Body of pancreas (tissue), 4 donors: ENCODE results near the gene RNF224. TPM values are rescaled to one million over a fixed set of nuclear protein-coding genes. Genes with fewer than 3 reads are reported as not detected.
A peak's percentile ranks its signal among the peaks of the same experiment; 100 is the strongest.

Experiments
- ATAC-seq: fragments of 150-250 bp; one replicate; pipeline ENCODE4 v1.9.1; 2016
- DNase-seq, 4 donors: peaks; one replicate each; pipeline ENCODE4 v3.0.0-alpha.2; 2019
- H3K27ac ChIP-seq, 4 donors: fragments of 200-600 bp; sonication (generic); 1 replicate in 3 of 4; 2 replicates in 1 of 4; pipeline versions ENCODE4 v1.5.1 to v1.6.1; 2016 to 2019; ENCODE audit warnings: mild to moderate bottlenecking in 1 of 4, mixed read lengths in 1 of 4, moderate library complexity in 1 of 4
- H3K27me3 ChIP-seq, 2 donors: fragments of 200-600 bp; sonication (generic); one replicate each; pipeline ENCODE4 v1.6.0; 2016; ENCODE audit warnings: mild to moderate bottlenecking in 1 of 2
- H3K36me3 ChIP-seq, 2 donors: fragments of 200-600 bp; sonication (generic); replicated peaks in 1 of 2; 2 replicates each; pipeline ENCODE4 v1.5.1; 2016; ENCODE audit warnings: low read depth in 2 of 2; ENCODE audit not compliant: insufficient read depth in 1 of 2
- H3K4me1 ChIP-seq: fragments of 200-600 bp; sonication (generic); one replicate; pipeline ENCODE4 v1.6.0; 2016
- H3K4me3 ChIP-seq, 2 donors: fragments of 200-600 bp; sonication (generic); 1 replicate in 1 of 2; 2 replicates in 1 of 2; pipeline ENCODE4 v1.5.1; 2016 to 2019
- H3K9me3 ChIP-seq, 3 donors: fragments of 200-600 bp; sonication (generic); 1 replicate in 2 of 3; 2 replicates in 1 of 3; pipeline ENCODE4 v1.5.1; 2016
- POLR2A ChIP-seq, 3 donors: fragments of 450-650 bp; IDR thresholded peaks; one replicate each; pipeline ENCODE4 v1.6.1; 2016; ENCODE audit warnings: antibody characterized with exemption in 3 of 3, mild to moderate bottlenecking in 2 of 3
- WGBS, 2 donors: methylation state at CpG; one replicate each; pipeline ENCODE4 v1.1.5; 2017; 5-methylcytosine and 5-hydroxymethylcytosine counted together
- intact Hi-C: fragments of 100-400 bp; cut with DNase I; formaldehyde crosslinking; loops from one replicate; pipeline ENCODE4 v1.15.1; 2023
- total RNA-seq, 2 donors: library from RNA; depleted of rRNA; stranded (reverse); fragments of >200 nt; gene quantifications; one replicate each; pipeline ENCODE4 v1.1.0, GENCODE V29; 2016
- TF ChIP-seq, protein P1 (sequence below), 7 experiments: fragments of 450-650 bp in 4 of 7; fragments of 200-600 bp in 3 of 7; sonication (generic) in 3 of 7; IDR thresholded peaks; one replicate each; pipeline ENCODE4 v1.5.1; 2016 to 2019; ENCODE audit warnings: antibody characterized with exemption in 7 of 7

Gene RNF224
- total RNA-seq, 2 donors from 2014 or later, result 0.26 TPM; not detected in 1

DNA sequence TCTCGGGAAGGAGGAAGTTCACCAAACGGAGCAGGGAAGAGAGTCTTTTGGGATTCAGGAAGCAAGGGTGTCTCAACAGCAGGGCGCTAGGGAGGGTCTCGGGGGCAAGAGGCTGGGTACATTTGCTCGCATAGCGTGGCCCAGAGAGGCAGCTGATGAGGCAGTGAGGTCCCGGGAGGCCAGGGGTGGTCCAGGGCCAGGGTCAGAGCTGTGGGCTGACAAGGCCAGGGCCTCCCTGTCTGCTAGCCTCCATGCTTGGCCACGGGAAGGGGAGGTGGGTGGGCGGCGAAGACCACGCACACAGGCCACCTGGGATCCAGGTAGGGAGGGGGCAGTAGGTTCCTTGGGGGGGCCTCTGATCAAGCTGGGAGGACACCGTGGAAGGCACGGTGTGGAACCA lies 15.8 kb upstream of the RNF224 start:
- H3K27me3 ChIP-seq, result no peaks in the 10 kb centered on the region
- H3K4me1 ChIP-seq, result peaks cover 6% of the 10 kb centered on the region
- H3K27ac ChIP-seq, result no peak overlapping the region
- intact Hi-C loops, result no loop called here
- ATAC-seq (no peak), DNase-seq (no peak)
- no peak for TF ChIP-seq POLR2A (IDR thresholded peaks at IDR 0.05)
- TF ChIP-seq, protein P1, sequence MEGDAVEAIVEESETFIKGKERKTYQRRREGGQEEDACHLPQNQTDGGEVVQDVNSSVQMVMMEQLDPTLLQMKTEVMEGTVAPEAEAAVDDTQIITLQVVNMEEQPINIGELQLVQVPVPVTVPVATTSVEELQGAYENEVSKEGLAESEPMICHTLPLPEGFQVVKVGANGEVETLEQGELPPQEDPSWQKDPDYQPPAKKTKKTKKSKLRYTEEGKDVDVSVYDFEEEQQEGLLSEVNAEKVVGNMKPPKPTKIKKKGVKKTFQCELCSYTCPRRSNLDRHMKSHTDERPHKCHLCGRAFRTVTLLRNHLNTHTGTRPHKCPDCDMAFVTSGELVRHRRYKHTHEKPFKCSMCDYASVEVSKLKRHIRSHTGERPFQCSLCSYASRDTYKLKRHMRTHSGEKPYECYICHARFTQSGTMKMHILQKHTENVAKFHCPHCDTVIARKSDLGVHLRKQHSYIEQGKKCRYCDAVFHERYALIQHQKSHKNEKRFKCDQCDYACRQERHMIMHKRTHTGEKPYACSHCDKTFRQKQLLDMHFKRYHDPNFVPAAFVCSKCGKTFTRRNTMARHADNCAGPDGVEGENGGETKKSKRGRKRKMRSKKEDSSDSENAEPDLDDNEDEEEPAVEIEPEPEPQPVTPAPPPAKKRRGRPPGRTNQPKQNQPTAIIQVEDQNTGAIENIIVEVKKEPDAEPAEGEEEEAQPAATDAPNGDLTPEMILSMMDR (IDR thresholded peaks at IDR 0.05), result no peak
- H3K4me3 ChIP-seq, result no peak overlapping the region
- no peaks in the 10 kb centered on the region for H3K9me3 ChIP-seq
- H3K36me3 ChIP-seq, result no peaks in the 10 kb centered on the region
- WGBS, 2 donors, result 76 to 88% methylated on average over 11 to 13 of the region's 13 CpGs

DNA sequence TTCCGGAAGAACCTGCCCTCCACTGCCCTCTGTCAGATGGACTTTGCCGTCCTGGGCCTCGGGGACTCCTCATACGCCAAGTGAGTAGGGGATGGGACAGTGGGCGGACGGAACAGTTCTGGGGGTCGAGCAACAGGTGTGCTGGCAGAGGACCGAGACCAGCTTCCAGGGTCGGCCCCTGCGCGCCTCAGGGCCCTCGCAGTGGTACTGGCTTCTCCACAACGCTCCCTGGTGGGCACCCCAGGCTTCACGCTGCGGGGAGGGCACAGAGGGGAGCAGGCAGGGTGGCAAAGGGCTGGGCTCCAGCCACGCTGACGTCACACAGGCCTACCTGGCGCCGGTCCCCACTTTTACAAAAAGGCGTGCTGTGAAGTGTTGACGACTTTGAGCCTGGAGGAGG lies 14.8 kb upstream of the RNF224 start:
- ATAC-seq, result no peak
- Histone ChIP-seq H3K27ac (no peak overlapping the region), H3K36me3 (no peaks in the 10 kb centered on the region), H3K4me3 (no peak overlapping the region), H3K9me3 (no peaks in the 10 kb centered on the region), H3K4me1 (peaks cover 9% of the 10 kb centered on the region), H3K27me3 (no peaks in the 10 kb centered on the region)
- TF ChIP-seq POLR2A (IDR thresholded peaks at IDR 0.05), result no peak
- TF ChIP-seq, protein P1 (IDR thresholded peaks at IDR 0.05), result no peak
- intact Hi-C loops, result no loop called here
- no peak for DNase-seq
- whole genome bisulfite sequencing, 2 donors, result 78 to 82% methylated on average over 21 of the region's 21 CpGs

DNA sequence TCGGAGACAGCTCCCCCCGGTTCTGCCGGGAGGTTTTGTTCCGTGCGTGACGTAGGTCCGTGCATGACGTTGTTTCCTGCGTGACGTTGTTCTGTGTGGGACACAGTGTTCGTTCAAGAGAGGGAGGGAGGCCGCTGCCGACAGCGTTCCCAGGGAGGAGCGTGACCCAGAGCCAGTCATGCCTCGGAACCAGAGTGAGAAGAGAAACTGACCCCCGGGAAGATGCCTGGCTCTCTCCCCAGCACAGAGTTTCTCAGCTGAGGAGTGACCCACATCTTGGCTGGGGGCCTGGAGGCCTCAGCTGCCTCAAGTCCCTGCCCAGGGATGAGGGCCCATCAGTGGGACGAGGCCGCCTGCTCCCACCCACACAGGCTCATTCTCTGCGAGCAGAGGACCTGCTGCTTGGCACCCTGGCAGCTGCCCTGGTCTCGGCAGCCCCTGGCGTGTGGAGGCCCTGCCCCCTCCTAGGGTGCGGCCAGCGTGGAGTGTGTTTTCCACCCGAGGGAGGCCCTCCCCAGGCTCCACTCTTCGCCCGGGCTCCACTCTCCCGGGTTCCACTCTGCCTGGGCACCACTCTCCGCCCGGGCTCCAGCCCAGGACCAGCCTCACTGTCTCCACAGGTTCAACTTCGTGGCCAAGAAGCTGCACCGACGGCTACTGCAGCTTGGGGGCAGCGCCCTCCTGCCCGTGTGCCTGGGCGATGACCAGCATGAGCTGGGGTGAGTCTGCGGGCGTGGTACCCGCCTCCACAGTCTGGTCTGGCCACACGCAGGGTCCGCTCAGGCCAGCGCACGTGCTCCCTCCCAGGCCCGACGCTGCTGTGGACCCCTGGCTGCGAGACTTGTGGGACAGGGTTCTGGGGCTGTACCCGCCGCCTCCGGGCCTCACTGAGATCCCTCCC lies 13.9 kb upstream of the RNF224 start:
- intact Hi-C loops, result no loop called here
- Histone ChIP-seq H3K4me3 (no peak overlapping the region), H3K27me3 (no peaks in the 10 kb centered on the region), H3K9me3 (no peaks in the 10 kb centered on the region), H3K36me3 (no peaks in the 10 kb centered on the region), H3K27ac (no peak overlapping the region), H3K4me1 (peaks cover 18% of the 10 kb centered on the region)
- DNase-seq (no peak), ATAC-seq (no peak)
- TF ChIP-seq POLR2A (IDR thresholded peaks at IDR 0.05), result no peak
- TF ChIP-seq, protein P1 (IDR thresholded peaks at IDR 0.05), result peak in 1 of 7 experiments; percentile 17
- 89 to 94% methylated on average over 34 to 43 of the region's 49 CpGs for WGBS, 2 donors

DNA sequence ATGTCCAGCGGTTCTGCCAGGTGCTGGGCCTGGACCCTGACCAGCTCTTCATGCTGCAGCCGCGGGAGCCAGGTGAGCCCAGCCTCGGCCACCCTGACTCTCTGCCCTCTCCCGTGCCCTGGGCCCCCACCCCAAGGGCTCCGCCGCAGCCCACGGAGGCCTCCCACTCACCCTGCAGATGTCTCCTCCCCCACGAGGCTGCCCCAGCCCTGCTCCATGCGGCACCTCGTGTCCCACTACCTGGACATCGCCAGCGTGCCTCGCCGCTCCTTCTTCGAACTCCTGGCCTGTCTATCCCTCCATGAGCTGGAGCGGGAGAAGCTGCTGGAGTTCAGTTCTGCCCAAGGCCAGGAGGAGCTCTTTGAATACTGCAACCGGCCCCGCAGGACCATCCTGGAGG lies 12.7 kb upstream of the RNF224 start:
- ATAC-seq (no peak), DNase-seq (no peak)
- no peak overlapping the region for H3K4me3 ChIP-seq
- WGBS, 2 donors, result 89 to 95% methylated on average over 18 of the region's 19 CpGs
- H3K27me3 ChIP-seq, result no peaks in the 10 kb centered on the region
- intact Hi-C loops, result no loop called here
- TF ChIP-seq, protein P1 (IDR thresholded peaks at IDR 0.05), result no peak
- no peak for TF ChIP-seq POLR2A (IDR thresholded peaks at IDR 0.05)
- no peak overlapping the region for H3K27ac ChIP-seq
- H3K9me3 ChIP-seq, result no peaks in the 10 kb centered on the region
- H3K36me3 ChIP-seq, result no peaks in the 10 kb centered on the region
- H3K4me1 ChIP-seq, result peaks cover 30% of the 10 kb centered on the region
